ENCODE results near the gene CDKN2AIPNL.
"Not testable (repeated sequence)": the region's sequence is repeated elsewhere in the genome, so short reads cannot be mapped to it uniquely, and the experiment has no call there.

Gene CDKN2AIPNL

DNA sequence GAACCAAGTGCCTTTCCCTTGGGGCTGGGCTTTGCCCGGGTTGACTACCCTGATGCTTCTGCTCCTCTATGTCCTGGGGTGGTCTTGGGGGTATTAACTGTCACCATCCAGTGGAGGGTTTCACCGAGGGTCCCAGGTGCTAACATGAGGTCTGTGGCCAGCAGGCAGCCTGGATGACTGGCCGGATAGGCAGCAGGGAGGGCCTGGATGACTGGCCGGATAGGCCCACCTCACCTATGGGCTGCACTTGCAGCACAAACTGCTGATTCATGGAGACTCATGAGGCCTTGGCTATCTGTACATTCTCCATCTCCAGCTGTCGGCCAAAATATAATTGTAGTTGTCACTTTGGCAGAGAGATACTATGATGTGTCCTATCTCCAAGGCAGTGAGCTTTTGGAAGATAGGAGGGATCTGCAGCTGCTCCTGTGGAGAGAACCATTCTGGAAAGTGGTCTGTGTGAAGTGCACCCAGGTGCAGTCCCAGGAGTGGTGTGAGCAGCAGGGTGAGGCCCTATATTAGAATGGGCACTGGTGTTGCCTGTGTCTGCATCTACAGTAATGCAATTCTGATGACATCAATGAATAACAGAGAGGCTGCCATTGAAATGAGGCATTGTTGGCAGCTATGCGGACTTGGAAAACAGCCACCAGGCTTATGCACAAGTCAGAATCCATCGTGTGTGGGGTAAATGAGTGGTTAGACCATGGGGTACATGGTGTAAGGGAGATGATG is 26.3 kb upstream of the CDKN2AIPNL start:
- DNase-seq = no peak

DNA sequence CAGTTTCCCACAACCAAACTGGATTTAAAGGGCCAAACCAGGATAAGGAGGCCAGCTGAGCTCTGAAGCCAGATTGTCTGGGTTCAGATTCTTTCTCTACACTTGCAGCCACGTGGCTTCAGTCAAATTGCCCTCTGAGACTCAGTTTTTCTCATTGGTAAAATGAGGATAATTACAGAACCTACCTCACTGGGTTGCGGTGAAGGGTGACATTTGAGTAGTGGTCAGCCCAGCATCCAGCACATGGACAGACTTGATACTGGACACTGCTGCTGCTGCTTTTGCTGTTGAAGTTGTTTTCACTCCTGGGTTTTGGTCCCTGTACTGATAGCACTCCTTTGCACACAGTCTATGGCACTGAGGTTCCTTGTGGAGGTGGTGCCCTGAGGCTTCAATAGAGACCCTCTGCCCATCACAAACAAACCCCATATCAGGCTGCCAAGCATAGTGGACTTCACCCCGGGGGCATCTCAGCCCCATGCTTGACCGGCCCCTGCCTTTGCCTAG is 25.7 kb upstream of the CDKN2AIPNL start:
- DNase-seq = no peak

DNA sequence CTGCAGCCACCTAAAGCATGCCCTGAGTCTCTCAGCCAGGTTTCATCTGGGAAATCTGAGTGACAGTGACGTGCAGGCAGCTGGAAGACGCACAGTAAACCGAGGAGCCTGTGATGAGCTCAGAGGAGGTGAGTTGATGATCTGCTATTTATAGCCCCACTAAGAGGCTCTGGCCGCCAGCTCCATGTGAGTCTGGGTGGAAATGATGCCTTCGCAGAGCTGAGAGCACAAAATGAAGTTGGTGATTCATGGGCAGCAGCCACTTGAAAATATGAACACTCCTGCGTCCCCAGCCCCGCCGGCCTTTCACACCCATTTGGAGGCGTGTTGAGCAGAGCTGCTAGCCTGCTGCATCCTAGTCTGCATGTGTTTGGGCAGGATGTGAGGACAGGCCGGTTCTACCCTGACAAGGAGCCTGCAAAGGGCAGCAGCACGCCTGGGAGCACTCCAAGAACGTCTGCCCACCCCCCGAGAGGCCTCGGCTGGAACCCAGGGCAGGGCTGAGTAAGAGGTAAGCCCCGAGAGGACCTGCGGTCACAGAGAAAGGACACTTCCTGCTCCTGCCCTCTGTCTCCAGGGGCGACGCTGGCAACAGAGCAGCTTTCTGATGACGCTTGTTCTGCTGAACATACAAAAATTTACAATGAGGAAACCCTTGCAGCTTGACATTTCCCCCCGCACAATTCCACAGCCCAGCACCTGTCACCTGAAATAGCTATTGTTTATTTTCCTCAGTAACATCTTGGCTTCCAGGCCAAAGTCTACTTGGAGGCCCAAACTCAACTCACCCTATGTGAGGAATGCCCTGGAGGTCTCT is 25.1 kb upstream of the CDKN2AIPNL start:
- DNase-seq = peak; percentile 59

DNA sequence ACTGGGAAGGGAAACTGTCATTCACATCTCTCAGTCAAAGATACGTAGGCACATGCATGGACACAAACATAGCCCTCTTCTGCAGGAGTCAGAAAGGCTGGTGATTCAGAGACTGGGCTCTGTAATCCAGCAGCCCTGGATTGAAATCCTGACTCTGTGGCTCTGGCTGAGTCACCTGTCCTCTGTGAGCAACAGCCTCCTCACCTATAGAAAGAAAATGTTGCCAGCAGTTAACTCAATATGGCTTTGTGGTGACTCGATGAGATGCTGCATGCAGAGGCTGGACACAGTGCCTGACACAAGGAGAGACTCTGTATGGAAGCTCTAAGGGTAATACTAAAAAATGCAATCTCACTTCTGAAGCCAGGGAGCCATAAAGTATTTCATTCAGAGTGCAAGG is 23.9 kb upstream of the CDKN2AIPNL start:
- no peak for DNase-seq

DNA sequence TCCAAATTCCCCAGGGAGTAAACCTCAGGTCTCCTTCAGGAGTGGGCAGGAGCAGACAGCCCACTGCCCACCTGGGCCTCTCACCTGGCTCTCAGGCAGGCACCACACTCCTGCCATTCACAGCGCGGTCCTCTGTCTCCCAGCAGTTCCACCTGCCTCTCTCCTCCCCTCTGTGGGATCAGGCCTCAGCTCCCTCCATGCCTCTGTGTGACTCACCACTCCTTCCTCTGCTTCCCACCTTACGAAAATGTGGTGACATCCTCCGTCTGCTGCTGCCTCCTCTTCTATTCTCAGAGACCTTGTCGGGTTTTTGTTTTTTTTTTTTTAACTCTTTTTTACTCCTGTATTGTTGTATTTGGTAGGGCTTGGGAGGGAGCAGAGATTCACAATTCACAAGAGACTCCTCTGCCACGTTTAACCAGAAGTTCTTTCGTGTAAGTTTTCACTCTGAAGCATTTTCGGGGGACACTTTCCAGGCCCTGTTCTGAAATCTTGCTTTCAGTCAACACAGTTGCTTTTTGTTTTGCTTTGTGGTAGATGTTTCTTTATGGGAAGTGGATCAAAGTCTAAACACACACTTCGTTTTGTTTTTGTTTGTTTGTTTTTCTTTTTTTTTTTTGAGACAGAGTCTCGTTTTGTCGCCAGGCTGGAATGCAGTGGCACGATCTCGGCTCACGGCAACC is 21.1 kb upstream of the CDKN2AIPNL start:
- DNase-seq = no peak

DNA sequence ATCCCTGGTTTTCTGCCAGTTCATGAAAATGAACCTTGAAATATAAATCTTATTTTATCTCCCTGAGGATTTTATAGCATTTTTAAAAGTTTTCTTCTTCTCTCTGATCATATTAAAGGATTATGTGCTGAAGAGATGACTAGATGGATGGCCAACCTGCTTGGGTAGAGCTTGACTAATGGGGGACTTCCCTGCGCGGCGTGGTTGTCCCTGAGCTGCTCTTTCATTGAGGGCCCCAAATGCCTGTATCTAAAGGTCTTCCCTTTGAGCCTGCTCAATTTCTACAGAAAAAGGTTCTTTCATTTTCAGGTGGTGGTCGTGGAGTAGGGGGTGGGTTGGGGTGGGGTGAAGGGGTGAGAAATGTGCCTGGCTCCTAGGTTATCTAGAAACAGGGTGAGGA is 20.5 kb upstream of the CDKN2AIPNL start:
- DNase-seq = no peak

DNA sequence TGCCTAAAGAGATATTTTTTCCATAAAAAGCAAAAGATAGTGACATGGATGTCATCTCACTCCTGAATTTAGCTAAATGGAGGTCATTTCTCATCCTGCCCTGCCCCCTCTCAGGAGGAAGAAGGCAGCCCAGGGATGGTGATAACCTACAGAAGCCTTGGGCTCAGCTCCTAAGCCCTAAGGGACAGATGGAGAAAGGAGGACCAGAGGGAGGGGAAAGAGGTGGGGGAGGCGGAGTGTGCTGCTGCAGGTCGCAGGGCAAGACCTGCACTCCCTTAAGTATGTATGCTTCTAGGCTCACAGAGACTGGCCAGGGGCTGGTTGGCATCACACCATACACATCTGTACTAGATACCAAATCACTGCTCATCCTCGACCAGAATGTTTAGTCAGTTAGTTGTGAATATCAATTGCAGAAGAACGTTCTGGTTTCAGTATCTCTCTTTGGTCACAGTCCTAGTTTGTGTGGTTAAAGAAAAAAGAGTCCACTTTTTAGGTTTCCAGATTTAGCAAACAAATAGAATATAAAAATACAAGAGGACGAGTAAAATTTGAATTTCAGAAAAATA is 18.4 kb upstream of the CDKN2AIPNL start:
- DNase-seq = no peak

DNA sequence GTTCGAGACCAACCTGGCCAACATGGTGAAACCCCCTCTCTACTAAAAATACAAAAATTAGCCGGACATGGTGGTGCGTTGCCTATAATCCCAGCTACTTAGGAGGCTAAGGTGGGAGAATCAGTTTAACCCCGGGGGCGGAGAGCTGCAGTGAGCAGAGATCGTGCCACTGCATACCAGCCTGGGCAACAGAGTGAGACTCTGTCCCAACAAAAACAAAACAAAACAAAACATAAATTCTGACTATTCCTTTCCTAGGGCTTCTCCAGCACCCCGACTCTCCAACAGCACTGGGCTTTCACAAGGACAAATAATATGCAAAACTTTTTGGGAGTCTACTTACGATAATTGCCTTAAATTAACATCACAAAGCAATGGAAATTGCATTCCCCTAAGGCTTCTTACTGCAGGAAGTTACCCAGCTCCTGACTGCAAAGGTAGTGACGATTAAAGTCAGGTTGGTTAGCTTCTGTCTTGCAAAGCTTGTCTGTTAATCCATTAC is 15.9 kb upstream of the CDKN2AIPNL start:
- DNase-seq = no peak

DNA sequence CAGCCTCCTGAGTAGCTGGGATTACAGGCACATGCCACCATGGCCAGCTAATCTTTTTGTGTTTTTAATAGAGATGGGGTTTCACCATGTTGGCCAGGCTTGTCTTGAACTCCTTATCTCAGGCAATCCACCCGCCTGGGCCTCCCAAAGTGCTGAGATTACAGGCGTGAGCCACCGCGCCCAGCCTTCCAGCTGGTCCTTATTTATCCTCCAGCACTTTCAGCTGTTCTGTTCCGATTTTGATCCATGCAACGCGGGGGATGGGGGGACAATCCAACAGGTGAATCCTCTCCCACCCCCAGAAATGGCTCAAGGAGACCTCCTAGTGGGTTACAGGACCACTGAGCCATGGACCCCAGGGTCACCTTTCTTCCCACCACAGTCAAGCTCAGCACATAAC is 14.7 kb upstream of the CDKN2AIPNL start:
- DNase-seq = no peak

DNA sequence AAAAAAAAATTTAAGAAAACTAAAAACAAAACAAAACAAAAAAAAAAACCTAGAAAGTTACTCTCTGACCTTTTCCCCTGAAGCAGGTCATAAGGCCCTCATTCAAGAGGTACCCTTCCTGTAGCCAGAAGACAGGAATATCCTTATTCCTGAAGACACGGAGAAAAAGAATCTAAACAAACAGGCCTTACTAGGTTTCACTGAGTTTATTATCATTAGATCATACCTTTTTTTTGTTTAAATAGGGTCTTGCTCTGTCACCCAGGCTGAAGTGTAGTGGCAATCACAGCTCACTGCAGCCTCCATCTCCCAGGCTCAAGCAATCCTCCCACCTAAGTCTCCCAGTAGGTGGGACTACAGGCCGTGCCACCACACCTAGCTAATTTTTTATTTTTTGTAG is 11.7 kb upstream of the CDKN2AIPNL start:
- DNase-seq = no peak

DNA sequence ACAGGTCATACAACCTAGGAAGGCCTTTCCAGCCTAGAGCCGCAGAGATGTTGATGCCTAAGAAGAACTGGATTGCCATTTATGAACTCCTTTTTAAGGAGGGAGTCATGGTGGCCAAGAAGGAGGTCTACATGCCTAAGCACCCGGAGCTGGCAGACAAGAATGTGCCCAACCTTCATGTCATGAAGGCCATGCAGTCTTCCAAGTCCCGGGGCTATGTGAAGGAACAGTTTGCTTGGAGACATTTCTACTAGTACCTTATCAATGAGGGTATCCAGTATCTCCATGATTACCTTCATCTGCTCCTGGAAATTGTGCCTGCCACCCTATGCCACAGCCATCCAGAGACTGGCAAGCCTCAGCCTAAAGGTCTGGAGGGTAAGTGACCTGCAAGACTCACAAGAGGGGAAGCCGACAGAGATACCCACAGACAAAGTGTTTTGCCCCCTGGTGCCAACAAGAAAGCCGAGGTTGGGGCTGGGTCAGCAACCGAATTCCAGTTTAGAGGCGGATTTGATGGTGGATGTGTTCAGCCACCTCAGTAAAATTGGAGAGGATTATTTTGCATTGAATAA is 11.2 kb upstream of the CDKN2AIPNL start:
- DNase-seq = no peak

DNA sequence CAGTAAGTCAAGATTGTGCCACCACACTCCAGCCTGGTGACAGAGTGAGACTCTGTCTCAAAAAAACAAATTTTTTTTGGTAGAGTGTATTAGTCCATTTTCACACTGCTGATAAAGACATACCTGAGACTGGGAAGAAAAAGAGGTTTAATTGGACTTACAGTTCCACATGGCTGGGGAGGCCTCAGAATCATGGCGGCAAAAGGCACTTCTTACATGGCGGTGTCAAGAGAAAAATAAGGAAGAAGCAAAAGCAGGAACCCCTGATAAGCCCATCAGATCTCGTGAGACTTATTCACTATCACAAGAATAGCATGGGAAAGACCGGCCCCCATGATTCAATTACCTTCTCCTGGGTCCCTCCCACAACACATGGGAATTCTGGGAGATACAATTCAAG is 9.4 kb upstream of the CDKN2AIPNL start:
- not testable (repeated sequence) for DNase-seq

DNA sequence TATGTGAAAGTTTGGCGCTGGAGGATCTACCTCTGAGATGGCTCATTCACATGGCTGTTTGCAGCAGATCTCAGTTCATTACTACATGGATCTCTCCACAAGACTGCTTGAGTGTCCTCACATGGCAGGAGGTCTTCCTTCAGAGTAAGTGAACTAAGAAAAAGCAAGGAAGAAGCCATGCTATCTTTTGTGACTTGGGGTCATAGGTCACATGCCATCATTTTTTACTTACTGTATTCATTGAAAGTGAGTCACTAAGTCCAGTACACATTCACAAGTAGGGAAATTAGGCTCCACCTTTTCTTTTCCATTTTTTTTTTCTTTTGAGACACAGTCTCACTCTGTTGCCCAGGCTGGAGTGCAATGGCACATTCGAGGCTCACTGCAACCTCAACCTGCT is 8.7 kb upstream of the CDKN2AIPNL start:
- no peak for DNase-seq

DNA sequence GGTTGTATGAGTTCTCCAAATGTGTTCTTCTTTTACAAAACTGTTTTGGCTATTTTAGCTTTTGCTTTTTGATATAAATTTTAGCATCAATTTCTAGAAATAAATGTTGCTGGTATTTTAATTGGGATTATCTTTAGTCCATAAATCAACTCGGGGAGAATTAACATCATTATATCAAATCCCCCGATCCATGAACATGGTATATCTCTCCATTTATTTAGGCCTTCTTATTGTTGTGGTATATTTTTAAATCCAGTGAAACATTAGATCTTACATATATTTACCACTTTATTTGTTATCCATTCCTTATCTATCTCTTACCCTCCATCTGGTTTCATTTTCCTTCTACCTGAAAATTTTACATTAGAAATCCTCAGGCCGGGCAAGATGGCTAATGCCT is 7.3 kb upstream of the CDKN2AIPNL start:
- DNase-seq = no peak

DNA sequence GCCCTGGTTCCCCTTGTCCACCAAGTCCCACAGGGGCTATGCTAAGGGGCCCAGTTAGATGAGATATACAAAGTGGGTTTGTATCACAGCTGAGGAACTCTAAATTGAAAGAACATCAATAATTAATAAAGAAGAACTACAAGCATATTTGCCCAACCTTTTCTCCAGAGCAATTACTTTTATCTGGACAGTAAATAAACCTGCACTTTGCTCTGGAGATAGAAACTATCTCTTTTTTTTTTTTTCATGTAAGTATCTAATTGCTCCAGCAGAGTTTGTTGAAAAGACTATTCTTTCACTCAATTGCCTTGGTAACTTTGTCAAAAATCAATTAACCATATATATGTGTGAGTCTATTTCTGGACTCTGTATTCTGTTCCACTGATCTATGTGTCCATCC is 6.0 kb upstream of the CDKN2AIPNL start:
- no peak for DNase-seq

DNA sequence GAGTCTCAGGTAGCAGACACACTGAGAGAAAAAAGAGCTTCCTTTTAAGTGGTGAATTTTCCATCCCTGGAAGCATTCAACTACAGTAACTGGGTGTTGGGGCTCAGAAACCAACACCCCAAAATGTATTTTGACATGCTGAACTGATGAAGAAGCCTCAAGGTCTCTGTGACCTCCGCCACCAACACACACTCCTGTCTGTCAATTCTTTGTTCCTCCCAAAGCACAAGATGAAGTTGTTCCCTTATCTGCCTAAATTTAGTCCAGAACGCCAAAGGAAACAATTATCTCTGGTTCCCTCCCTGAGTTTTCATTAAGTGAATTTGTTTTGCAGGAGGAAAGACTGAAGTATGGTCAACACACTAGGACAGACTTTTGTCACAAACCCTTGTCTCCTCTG is 1.4 kb upstream of the CDKN2AIPNL start:
- DNase-seq = no peak

DNA sequence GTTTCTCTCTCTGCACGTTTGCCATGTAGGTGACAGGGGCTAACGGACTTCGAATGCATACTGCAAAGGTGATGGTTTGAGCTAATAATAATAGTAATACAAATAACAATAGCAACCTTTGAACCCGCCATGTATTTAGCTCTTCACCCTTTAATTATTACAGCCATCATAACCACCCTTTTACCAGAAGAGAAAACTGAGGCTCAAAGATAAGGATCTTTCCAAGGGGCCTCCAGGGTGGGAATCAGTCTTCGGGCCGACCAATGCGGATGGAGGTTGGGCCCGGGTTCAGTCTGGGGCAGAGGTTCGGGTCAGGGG is 494 bp downstream of the CDKN2AIPNL start:
- no peak for DNase-seq

DNA sequence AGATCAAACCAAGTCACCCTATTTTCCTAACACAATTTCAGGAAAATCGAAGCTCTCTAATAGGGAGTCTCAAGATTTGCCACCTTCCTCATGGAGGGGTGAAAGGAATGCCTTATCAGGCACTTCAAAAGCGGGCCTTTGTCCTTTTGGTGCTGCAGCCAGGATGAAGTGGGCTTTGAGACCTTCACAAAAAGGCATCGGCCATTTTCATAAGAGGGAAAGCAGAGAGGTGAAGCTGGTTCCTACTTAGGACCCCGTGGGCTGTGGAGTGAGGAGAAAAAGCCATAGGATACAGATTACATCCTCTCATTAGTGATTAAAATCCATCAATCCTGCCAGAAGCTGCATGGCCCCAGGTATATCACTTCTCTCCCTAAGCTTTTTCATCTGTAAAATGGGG is 859 bp downstream of the CDKN2AIPNL start:
- no peak for DNase-seq

DNA sequence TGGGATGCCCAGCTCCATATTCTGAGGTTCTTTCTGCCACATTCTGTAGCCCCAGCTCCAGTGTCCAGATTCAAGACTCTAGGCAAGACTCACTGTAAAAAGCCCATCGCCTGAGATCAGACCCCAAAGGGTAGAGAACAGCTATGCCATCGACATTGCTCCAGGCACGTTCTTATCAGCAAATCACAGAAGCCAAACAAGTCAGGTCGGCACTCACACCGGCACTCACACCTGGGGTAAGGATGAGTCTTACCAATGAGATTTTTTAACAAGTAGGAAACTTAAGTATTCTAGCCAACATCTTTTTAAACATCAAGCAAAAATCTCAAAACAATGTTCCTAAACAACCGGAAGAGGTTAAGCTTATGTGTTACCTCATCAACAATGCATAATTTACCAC is 2.4 kb downstream of the CDKN2AIPNL start:
- DNase-seq = no peak

DNA sequence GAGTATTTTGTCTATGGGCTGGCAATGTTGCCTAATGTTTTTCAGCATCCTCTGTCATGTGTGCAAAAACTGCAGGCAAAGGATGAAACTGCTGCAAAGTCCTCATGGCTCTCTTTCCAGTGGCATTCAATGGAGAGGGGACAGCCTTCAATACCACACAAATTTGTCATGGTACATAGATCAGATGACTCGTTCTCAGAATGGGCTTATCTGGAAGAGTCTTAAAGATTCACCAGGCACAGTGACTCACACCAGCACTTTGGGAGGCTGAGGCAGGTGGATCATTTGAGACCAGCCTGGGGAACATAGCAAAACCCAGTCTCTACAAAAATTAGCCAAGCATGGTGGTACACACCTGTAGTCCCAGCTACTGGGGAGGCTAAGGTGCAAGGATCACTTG is 5.3 kb downstream of the CDKN2AIPNL start:
- DNase-seq = no peak

DNA sequence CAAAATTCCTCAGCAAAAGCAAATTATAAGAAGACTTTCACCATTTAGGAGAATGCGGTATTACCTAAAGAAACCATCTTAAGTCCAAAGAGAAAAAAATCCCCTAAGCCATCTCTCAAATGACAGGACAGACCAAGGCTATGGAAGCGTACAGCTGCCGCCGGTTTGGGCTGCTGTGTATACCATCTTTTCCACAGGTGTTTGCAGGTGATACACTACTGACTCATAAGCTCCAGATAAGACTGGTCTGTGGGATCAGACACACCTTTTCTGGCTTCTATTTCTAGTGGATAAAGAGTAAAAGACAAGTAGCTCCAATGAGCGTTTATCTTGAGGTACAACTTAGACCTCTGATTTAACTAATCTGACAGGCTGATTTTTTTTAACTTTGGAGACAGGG is 7.7 kb downstream of the CDKN2AIPNL start:
- DNase-seq = no peak

DNA sequence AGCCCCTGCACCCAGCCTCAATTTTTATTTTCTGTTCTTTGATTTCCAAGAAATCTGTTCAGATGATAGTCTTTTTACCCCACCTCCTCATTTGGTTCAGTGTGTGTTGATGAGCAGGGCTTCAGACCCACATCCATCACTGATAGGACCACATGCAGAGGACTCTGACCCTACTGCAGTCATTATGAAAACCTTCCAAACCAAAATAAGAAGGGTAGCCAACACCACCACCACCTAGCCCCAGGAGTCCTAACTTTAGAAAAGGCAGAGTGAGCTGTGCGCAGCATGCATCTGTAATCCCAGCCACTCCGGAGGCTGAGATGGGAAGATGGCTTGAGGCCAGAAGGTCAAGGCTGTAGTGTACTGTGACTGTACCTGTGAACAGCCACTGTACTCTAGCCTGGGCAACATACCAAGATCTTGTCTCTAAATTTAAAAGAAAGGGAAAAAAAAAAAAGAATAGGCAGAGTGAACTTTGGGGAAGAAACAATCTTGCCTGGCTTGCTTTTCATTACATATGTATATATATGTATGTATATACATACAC is 13.0 kb downstream of the CDKN2AIPNL start:
- DNase-seq = no peak

DNA sequence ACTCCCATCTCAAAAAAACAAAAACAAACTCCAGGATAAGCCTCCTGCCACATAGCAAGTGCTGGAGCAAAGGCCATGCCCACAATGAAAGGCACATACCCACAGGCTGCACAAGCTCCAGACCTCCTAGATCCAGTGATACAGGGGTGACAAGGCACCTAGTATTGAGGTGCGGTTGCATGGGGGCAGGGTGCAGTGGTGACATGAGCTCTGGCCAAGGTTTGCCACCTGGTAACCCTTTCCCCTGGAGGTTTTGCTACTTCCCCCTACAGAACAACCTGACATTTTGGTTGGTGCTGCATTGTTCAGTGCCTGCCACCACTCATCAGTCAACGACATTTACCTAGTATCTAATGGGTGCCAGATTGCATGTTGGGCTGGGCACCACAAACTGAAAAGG is 14.5 kb downstream of the CDKN2AIPNL start:
- DNase-seq = no peak

Measured in right forelimb (tissue), 1 donor.